Activated CD4-positive, alpha-beta memory T cell treated with anti-CD3 and anti-CD28 coated beads, Interleukin-2, amount 10 ng/mL, durations not matched to agents 7 days and 5 days (primary cell): Measurements from ENCODE around the gene TBC1D7. TPM values are rescaled to one million over a fixed set of nuclear protein-coding genes. Genes with fewer than 3 reads are reported as not detected.

Source experiments
- CTCF ChIA-PET: fragments of 350-600 bp; sonication (Branson Sonifier 250); formaldehyde crosslinking; loops from one replicate; lab custom pipeline; 2021; ENCODE audit warnings: antibody characterized with exemption, inconsistent platforms; lab: Charles Lee
- POLR2A ChIA-PET: fragments of 350-600 bp; sonication (Branson Sonifier 250); formaldehyde crosslinking; loops from one replicate; lab custom pipeline; 2021; ENCODE audit warnings: antibody characterized with exemption; lab: Charles Lee
- DNase-seq: peaks from one replicate; pipeline ENCODE4 v3.0.0-alpha.2; 2020
- H3K27ac Mint-ChIP-seq: one replicate; pipeline ENCODE4 v1.8.0; 2021; ENCODE audit warnings: mild to moderate bottlenecking, mixed read lengths
- H3K27me3 Mint-ChIP-seq: one replicate; pipeline ENCODE4 v1.8.0; 2021; ENCODE audit warnings: mixed read lengths
- H3K36me3 Mint-ChIP-seq: one replicate; pipeline ENCODE4 v1.8.0; 2021; ENCODE audit warnings: low read depth, mixed read lengths
- H3K4me1 Mint-ChIP-seq: one replicate; pipeline ENCODE4 v1.8.0; 2021; ENCODE audit warnings: mixed read lengths
- H3K4me3 Mint-ChIP-seq: one replicate; pipeline ENCODE4 v1.8.0; 2021; ENCODE audit warnings: mild to moderate bottlenecking, mixed read lengths
- H3K9me3 Mint-ChIP-seq: one replicate; pipeline ENCODE4 v1.8.0; 2021; ENCODE audit warnings: mixed read lengths
- total RNA-seq, 2 experiments: library from RNA; stranded (reverse); gene quantifications; one replicate each; pipeline ENCODE4 v1.2.3, GENCODE V29; 2021

The TBC1D7 gene
- total RNA-seq, 2 experiments from 2014 or later = 18.7 to 19.1 TPM

GRCh38 chr6:13283331-13283730 is 45.0 kb downstream of the TBC1D7 start:
- no peak for DNase-seq
- Mint-ChIP-seq H3K27ac (no peak overlapping the region), H3K4me1 (peaks cover 4% of the 10 kb centered on the region), H3K27me3 (no peaks in the 10 kb centered on the region), H3K4me3 (no peak overlapping the region), H3K36me3 (peaks cover 24% of the 10 kb centered on the region), H3K9me3 (peaks cover 15% of the 10 kb centered on the region)
- CTCF ChIA-PET = no interaction called here
- POLR2A ChIA-PET = no interaction called here

DNA sequence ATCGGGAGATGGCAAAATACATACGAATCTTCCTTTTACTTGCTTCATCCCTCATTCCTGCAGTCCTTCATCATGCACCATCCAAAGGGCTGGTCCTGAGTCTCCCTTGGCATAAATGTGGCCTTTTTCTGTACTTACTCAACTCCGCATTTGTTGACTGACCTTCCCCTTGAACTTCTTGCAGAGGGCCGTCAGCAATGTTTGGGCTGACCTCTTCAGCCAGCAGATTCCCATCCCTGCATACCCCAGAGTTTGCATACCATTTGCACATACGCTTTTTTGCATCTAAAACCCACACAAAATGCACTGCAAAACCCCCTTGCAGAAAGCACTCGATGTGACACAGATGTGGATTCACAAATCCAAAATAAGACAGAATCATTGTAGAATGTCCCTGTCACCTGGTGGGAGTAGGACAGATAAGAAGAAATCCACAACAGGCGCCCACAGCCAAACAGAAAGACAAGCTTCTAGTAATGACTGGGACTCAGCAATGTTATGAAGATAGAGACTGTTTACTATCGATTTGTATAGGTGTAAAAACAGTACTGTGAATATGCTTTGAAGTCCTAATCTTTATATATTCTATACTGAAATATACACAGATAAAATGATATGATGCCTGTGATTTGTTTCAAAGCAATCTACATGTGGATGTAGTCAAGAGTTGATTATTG is 45.8 kb downstream of the TBC1D7 start:
- ChIA-PET POLR2A (no interaction called here), CTCF (no interaction called here)
- H3K4me1 Mint-ChIP-seq = peaks cover 8% of the 10 kb centered on the region
- H3K27me3 Mint-ChIP-seq = no peaks in the 10 kb centered on the region
- no peak for DNase-seq
- H3K4me3 Mint-ChIP-seq = no peak overlapping the region
- H3K27ac Mint-ChIP-seq = no peak overlapping the region
- H3K9me3 Mint-ChIP-seq = peaks cover 11% of the 10 kb centered on the region
- peaks cover 19% of the 10 kb centered on the region for H3K36me3 Mint-ChIP-seq

GRCh38 chr6:13281686-13282085 is 46.7 kb downstream of the TBC1D7 start:
- POLR2A ChIA-PET = no interaction called here
- DNase-seq = no peak
- Mint-ChIP-seq H3K27ac (no peak overlapping the region), H3K4me1 (peaks cover 9% of the 10 kb centered on the region), H3K36me3 (peaks cover 12% of the 10 kb centered on the region), H3K4me3 (no peak overlapping the region), H3K27me3 (no peaks in the 10 kb centered on the region), H3K9me3 (peaks cover 5% of the 10 kb centered on the region)
- CTCF ChIA-PET = no interaction called here

GRCh38 chr6:13280254-13280653 is 48.1 kb downstream of the TBC1D7 start:
- H3K27ac Mint-ChIP-seq = no peak overlapping the region
- no peaks in the 10 kb centered on the region for H3K9me3 Mint-ChIP-seq
- H3K27me3 Mint-ChIP-seq = no peaks in the 10 kb centered on the region
- no peak for DNase-seq
- no peak overlapping the region for H3K4me3 Mint-ChIP-seq
- peaks cover 9% of the 10 kb centered on the region for H3K4me1 Mint-ChIP-seq
- ChIA-PET CTCF (no interaction called here), POLR2A (no interaction called here)
- no peaks in the 10 kb centered on the region for H3K36me3 Mint-ChIP-seq

GRCh38 chr6:13278991-13279390 is 49.3 kb downstream of the TBC1D7 start:
- no peak for DNase-seq
- no peaks in the 10 kb centered on the region for H3K9me3 Mint-ChIP-seq
- H3K4me1 Mint-ChIP-seq = peaks cover 16% of the 10 kb centered on the region
- H3K27me3 Mint-ChIP-seq = no peaks in the 10 kb centered on the region
- no peak overlapping the region for H3K4me3 Mint-ChIP-seq
- no peak overlapping the region for H3K27ac Mint-ChIP-seq
- no peaks in the 10 kb centered on the region for H3K36me3 Mint-ChIP-seq
- CTCF ChIA-PET = no interaction called here
- POLR2A ChIA-PET = interaction anchor here (1.3 kb wide), 1 partner anchor 49 kb away, joined by 3 read pairs; the partner anchor contains the start of gene TBC1D7

DNA sequence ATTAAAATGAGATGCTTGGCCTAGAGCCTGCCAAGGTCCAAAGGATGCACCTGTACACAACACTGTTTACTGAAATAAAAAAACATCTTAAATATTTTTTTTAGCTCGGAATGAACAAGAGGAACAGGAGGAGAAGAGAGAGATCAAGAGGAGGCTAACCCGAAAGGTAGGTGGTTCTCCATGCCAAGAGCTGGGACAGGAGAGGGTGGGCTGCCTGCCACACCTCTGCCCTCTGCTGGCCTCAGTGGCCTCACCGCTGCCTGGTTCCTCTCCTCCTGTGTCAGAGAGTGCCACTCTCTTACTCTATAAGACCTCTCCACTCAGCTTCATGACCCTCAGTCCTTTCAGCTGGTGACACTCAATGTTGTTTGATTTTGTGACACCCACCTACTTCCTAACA is 50.2 kb downstream of the TBC1D7 start:
- H3K27ac Mint-ChIP-seq = no peak overlapping the region
- ChIA-PET CTCF (no interaction called here), POLR2A (interaction anchor here (1.3 kb wide), 1 partner anchor 50 kb away, joined by 3 read pairs; the partner anchor contains the start of gene TBC1D7)
- no peaks in the 10 kb centered on the region for H3K9me3 Mint-ChIP-seq
- H3K36me3 Mint-ChIP-seq = no peaks in the 10 kb centered on the region
- H3K27me3 Mint-ChIP-seq = no peaks in the 10 kb centered on the region
- no peak overlapping the region for H3K4me3 Mint-ChIP-seq
- no peak for DNase-seq
- H3K4me1 Mint-ChIP-seq = peaks cover 25% of the 10 kb centered on the region

- no peak overlapping the region for H3K27ac Mint-ChIP-seq
- H3K4me1 Mint-ChIP-seq = peaks cover 26% of the 10 kb centered on the region
- ChIA-PET CTCF (no interaction called here), POLR2A (no interaction called here)
- no peak for DNase-seq
- peaks cover under 1% of the 10 kb centered on the region for H3K36me3 Mint-ChIP-seq
- H3K27me3 Mint-ChIP-seq = peaks cover under 1% of the 10 kb centered on the region
- no peaks in the 10 kb centered on the region for H3K9me3 Mint-ChIP-seq
- no peak overlapping the region for H3K4me3 Mint-ChIP-seq
Observed at GRCh38 chr6:13277231-13277630, 51.1 kb downstream of the TBC1D7 start.

- Mint-ChIP-seq H3K36me3 (peaks cover 4% of the 10 kb centered on the region), H3K4me1 (peaks cover 25% of the 10 kb centered on the region), H3K27ac (no peak overlapping the region), H3K4me3 (no peak overlapping the region), H3K27me3 (peaks cover 3% of the 10 kb centered on the region), H3K9me3 (no peaks in the 10 kb centered on the region)
- POLR2A ChIA-PET = interaction anchor here (1.4 kb wide), 1 partner anchor 53 kb away, joined by 3 read pairs; the partner anchor contains the start of gene TBC1D7
- no peak for DNase-seq
- CTCF ChIA-PET = interaction anchor here (1.6 kb wide), 1 partner anchor 14 kb away, joined by 3 read pairs; no protein-coding TSS in a partner anchor
Observed at GRCh38 chr6:13275435-13275989, 52.8 kb downstream of the TBC1D7 start.

DNA sequence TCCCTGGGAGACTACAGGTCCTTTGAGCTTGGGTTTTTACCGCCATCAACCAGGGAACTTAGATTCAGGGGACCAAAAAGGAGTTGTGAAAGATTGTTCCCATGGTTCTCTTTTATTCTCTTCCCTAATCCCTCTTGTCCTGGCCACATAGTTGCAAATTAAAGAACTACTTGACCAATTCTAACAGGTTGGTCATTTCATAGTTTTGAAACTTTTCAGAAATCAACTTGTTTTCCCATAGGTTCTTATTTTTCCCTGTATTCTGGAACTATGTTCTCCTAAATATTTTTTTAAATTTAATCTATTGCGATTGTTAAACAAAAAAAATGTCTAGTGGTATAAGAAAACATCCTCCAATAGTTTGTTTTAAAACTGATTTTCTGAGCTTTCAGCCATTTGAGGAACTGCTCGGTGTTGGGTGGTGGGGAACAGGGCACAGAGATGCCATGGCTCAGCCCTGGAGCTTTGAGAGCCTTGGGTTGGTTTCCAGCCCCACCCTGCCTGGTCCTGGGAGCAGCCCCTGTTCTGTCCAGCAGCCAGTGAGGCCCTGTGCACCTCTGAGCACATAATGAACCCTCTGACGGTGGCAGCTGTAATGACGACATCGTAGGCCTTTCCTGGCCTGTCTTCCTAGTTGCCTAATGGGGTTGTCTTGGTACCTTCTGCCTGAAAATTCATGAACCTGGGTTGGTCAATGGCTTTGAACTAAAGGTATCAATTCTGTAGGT is 53.5 kb downstream of the TBC1D7 start:
- H3K27me3 Mint-ChIP-seq = peaks cover 3% of the 10 kb centered on the region
- H3K9me3 Mint-ChIP-seq = no peaks in the 10 kb centered on the region
- no peak for DNase-seq
- CTCF ChIA-PET = interaction anchor here (1.6 kb wide), 1 partner anchor 14 kb away, joined by 3 read pairs; no protein-coding TSS in a partner anchor
- POLR2A ChIA-PET = interaction anchor here (1.2 to 1.4 kb wide), 2 partner anchors 53 to 300 kb away, joined by 3 to 5 read pairs; partner anchors contain the start of gene TBC1D7
- H3K36me3 Mint-ChIP-seq = peaks cover 4% of the 10 kb centered on the region
- H3K4me3 Mint-ChIP-seq = no peak overlapping the region
- H3K4me1 Mint-ChIP-seq = peaks cover 22% of the 10 kb centered on the region
- H3K27ac Mint-ChIP-seq = no peak overlapping the region

GRCh38 chr6:13273931-13274706 is 54.2 kb downstream of the TBC1D7 start:
- peaks cover 22% of the 10 kb centered on the region for H3K4me1 Mint-ChIP-seq
- POLR2A ChIA-PET = interaction anchor here (1.2 to 1.4 kb wide), 2 partner anchors 54 to 301 kb away, joined by 3 to 5 read pairs; partner anchors contain the start of gene TBC1D7
- H3K9me3 Mint-ChIP-seq = no peaks in the 10 kb centered on the region
- peaks cover 4% of the 10 kb centered on the region for H3K36me3 Mint-ChIP-seq
- CTCF ChIA-PET = interaction anchor here (1.6 kb wide), 1 partner anchor 13 kb away, joined by 3 read pairs; no protein-coding TSS in a partner anchor
- H3K27me3 Mint-ChIP-seq = peaks cover 3% of the 10 kb centered on the region
- peak; percentile 44 for DNase-seq
- H3K27ac Mint-ChIP-seq = peak overlapping the region; percentile 2
- H3K4me3 Mint-ChIP-seq = peak overlapping the region; percentile 48

DNA sequence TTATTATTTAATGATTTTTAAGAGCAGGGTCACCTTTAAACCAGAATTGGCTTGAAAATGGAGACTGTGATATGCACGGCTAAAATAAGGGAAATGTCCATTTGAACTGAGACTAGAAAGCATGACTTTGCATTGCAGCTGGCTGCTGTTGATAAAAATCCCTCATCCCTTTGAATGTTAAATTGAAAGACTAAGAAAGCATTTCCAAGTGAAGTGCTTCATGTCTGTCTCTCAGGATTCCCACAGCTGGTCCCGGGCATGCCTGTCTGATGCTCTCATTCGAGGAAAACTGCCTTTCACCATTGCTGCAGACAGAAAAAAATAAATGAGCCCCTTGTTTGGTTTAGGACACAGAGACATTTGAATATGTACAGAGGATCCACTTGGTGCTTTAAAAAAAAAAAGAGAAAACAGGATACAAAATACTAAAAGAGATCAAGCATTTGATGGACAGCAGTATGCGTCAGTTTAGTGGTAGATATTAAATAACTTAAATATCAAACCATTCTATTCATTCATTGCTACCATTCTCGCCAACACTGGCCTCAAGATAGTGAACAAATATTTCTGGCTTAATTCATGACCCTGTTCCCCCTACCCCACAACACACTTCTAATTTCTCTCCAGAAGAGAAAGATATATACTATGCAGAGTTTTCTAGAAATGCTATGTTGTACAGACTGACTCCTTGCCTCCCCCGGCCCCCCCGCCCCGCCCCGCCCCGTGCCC is 55.0 kb downstream of the TBC1D7 start:
- Mint-ChIP-seq H3K36me3 (peaks cover 4% of the 10 kb centered on the region), H3K4me1 (peaks cover 22% of the 10 kb centered on the region), H3K9me3 (no peaks in the 10 kb centered on the region), H3K4me3 (no peak overlapping the region), H3K27ac (no peak overlapping the region), H3K27me3 (peaks cover 3% of the 10 kb centered on the region)
- no peak for DNase-seq
- ChIA-PET CTCF (no interaction called here), POLR2A (interaction anchor here (1.2 kb wide), 1 partner anchor 302 kb away, joined by 5 read pairs; no protein-coding TSS in a partner anchor)
